Fibroblast of lung (primary cell): ENCODE measurements around the gene SAPCD1. TPM values are rescaled to one million over a fixed set of nuclear protein-coding genes. Genes with fewer than 3 reads are reported as not detected.

Source experiments
- DNase-seq, 2 donors: peaks; one replicate each; pipeline versions ENCODE4 v3.0.0 to v3.0.0-alpha.2; 2010; ENCODE audit warnings: low read depth in 2 of 2
- H2AFZ ChIP-seq: 2 replicates; pipeline ENCODE4 v1.5.1; 2012; ENCODE audit warnings: low read length, control low read depth, inconsistent platforms
- H3K27ac ChIP-seq: 2 replicates; pipeline ENCODE4 v1.5.1; 2011; ENCODE audit warnings: low read length, control low read depth; ENCODE audit not compliant: insufficient read depth
- H3K27me3 ChIP-seq: 2 replicates; pipeline ENCODE4 v1.5.1; 2011; ENCODE audit warnings: mild to moderate bottlenecking, low read length; ENCODE audit not compliant: control insufficient read depth, insufficient read depth
- H3K36me3 ChIP-seq: 2 replicates; pipeline ENCODE4 v1.5.1; 2011; ENCODE audit warnings: low read length; ENCODE audit not compliant: control insufficient read depth, insufficient read depth
- H3K4me1 ChIP-seq: 2 replicates; pipeline ENCODE4 v1.5.1; 2011; ENCODE audit warnings: low read length; ENCODE audit not compliant: control insufficient read depth, insufficient read depth; ENCODE audit errors: extremely low read depth
- H3K4me2 ChIP-seq: 2 replicates; pipeline ENCODE4 v1.5.1; 2011; ENCODE audit warnings: low read length, control low read depth; ENCODE audit not compliant: insufficient read depth; ENCODE audit errors: extremely low read depth
- H3K4me3 ChIP-seq, 4 experiments: fragments of 200-600 bp in 1 of 4; sonication (generic) in 1 of 4; replicated peaks in 1 of 4; 2 replicates each; pipeline ENCODE4 v1.5.1; 2011 to 2016; ENCODE audit warnings: low read length in 4 of 4, low read depth in 3 of 4, mild to moderate bottlenecking in 3 of 4, control low read depth in 2 of 4, inconsistent platforms in 1 of 4, mixed read lengths in 1 of 4; ENCODE audit not compliant: insufficient read depth in 1 of 4; ENCODE audit errors: control extremely low read depth in 1 of 4
- H3K79me2 ChIP-seq: 2 replicates; pipeline ENCODE4 v1.5.1; 2012; ENCODE audit warnings: mild to moderate bottlenecking, low read length, inconsistent platforms; ENCODE audit not compliant: control insufficient read depth, insufficient read depth
- H3K9ac ChIP-seq: 2 replicates; pipeline ENCODE4 v1.5.1; 2011; ENCODE audit warnings: mild to moderate bottlenecking, low read length, control low read depth; ENCODE audit not compliant: insufficient read depth
- H3K9me3 ChIP-seq: 2 replicates; pipeline ENCODE4 v1.5.1; 2012; ENCODE audit warnings: low read depth, low read length; ENCODE audit not compliant: control insufficient read depth, insufficient read depth
- H4K20me1 ChIP-seq: 2 replicates; pipeline ENCODE4 v1.5.1; 2011; ENCODE audit warnings: low read length; ENCODE audit not compliant: control insufficient read depth, insufficient read depth; ENCODE audit errors: extremely low read depth
- CTCF ChIP-seq, 2 donors: IDR thresholded peaks in 1 of 2; conservative IDR thresholded peaks in 1 of 2; 1 replicate in 1 of 2; 2 replicates in 1 of 2; pipeline ENCODE4 v1.5.1; 2011 to 2012; ENCODE audit warnings: low read length in 2 of 2, control low read depth in 1 of 2, inconsistent platforms in 1 of 2, low read depth in 1 of 2, mild to moderate bottlenecking in 1 of 2
- EZH2 ChIP-seq: IDR thresholded peaks from 2 replicates; pipeline ENCODE4 v1.5.1; 2012; ENCODE audit warnings: low read length, control low read depth, mild to moderate bottlenecking; ENCODE audit errors: missing control alignments
- polyA plus RNA-seq, 2 donors: library from polyadenylated mRNA; depleted of rRNA in 1 of 2; stranded (reverse) in 1 of 2; unstranded in 1 of 2; fragments of >200 nt; gene quantifications; 2 replicates each; pipeline ENCODE4 v1.2.1, GENCODE V29; 2011 to 2012; ENCODE audit warnings: missing spikeins in 1 of 2
- total RNA-seq: library from RNA; depleted of rRNA; stranded (reverse); fragments of >200 nt; gene quantifications from 2 replicates; pipeline ENCODE4 v1.2.1, GENCODE V29; 2014

SAPCD1 gene
- total and polyA plus RNA-seq, 2 donors (not counting 1 experiment from before 2014, with no cell fraction given) = 0.50 to 1.3 TPM

DNA sequence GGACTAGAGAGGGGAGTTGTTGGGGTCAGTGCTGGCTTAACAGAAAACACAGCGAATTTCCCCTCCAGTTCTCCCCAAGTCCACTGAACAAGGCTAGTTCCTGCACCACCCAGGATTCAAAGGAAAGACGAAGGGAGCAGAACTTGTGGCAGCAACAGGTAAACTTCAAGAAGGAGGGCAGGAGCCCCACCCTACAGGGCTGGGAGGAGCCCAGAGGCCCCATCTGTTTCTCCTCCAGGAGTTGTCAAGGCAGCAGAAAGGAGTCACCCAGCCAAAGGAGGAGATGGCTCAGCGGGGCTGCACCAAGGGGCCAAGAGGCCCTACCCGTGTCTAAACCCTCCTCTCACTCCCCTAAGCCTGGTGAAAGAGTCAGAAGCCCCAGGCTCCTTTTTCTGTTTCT, 1.7 kb downstream of the SAPCD1 start:
- Histone ChIP-seq H2AFZ (no peak overlapping the region), H3K9me3 (no peaks in the 10 kb centered on the region), H3K4me3 (no peak overlapping the region), H3K9ac (no peak overlapping the region), H4K20me1 (no peaks in the 10 kb centered on the region), H3K79me2 (no peaks in the 10 kb centered on the region), H3K27ac (no peak overlapping the region), H3K27me3 (no peaks in the 10 kb centered on the region), H3K36me3 (peaks cover 4% of the 10 kb centered on the region), H3K4me2 (no peak overlapping the region), H3K4me1 (peaks cover 4% of the 10 kb centered on the region)
- DNase-seq = no peak
- no peak for TF ChIP-seq EZH2
- no peak for TF ChIP-seq CTCF (conservative IDR thresholded peaks at IDR 0.05 in 1 of 2, IDR thresholded peaks at IDR 0.05 in 1 of 2; ENCODE audit: low read depth in 1 of 2, low read length in 2 of 2)

GRCh38 chr6:31765559-31765909, 3.1 kb downstream of the SAPCD1 start:
- H3K4me2 ChIP-seq = no peak overlapping the region
- no peak overlapping the region for H3K4me3 ChIP-seq
- no peaks in the 10 kb centered on the region for H3K27me3 ChIP-seq
- H3K4me1 ChIP-seq = peaks cover 4% of the 10 kb centered on the region
- H3K36me3 ChIP-seq = peaks cover 1% of the 10 kb centered on the region
- H3K9ac ChIP-seq = no peak overlapping the region
- DNase-seq = no peak
- H3K9me3 ChIP-seq = no peaks in the 10 kb centered on the region
- no peak overlapping the region for H2AFZ ChIP-seq
- no peaks in the 10 kb centered on the region for H3K79me2 ChIP-seq
- no peak overlapping the region for H3K27ac ChIP-seq
- H4K20me1 ChIP-seq = no peaks in the 10 kb centered on the region
- TF ChIP-seq EZH2 = no peak

DNA sequence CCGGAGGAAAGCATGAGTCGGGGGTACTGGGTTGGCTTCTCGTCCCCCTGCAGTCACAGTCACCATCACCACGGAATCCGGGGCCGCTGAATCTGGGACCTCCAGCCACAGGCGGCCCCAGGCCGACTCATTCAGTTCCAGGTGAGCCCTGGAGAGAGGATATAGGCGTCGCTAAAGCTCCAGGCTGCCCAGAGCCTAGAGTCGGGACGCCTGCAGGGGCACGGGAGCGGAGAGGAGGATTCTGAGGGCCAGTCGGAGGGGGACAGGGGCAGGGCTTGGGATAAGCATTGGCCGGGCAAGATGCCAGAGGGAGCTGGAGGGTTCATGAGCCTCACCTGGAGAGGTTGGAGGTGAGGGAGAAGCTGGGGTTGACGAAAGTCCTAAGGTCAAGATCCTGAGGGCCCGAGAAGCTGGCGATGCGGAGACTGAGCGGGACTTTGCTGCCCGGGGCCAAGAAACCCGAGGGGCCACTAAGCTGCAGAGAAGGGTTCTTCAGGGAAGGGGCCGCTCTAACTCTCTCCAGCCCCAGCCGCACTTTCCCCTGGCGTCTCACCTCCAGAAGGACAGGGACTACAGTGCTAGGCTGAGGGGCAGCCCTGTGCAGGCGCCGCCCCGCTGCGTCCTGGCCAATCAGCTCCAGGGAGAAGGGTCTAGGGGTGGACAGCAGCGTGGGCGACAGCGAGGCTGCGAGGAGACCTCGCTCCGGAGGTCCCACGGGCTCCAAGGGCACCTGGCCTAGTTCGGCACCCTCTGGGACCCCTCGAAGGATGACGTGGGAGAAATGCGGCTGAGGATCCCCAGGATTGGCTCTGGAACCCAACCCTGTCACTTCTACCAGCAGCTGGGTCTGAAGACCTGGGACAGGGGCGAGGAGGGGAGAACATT, 3.7 kb downstream of the SAPCD1 start:
- no peaks in the 10 kb centered on the region for H4K20me1 ChIP-seq
- peak overlapping the region in 3 of 4 experiments; percentile 6 to 36 (median 28) for H3K4me3 ChIP-seq
- H3K9me3 ChIP-seq = no peaks in the 10 kb centered on the region
- H3K36me3 ChIP-seq = no peaks in the 10 kb centered on the region
- H3K4me1 ChIP-seq = peaks cover 4% of the 10 kb centered on the region
- TF ChIP-seq EZH2 (no peak), CTCF (conservative IDR thresholded peaks at IDR 0.05 in 1 of 2, IDR thresholded peaks at IDR 0.05 in 1 of 2; ENCODE audit: low read depth in 1 of 2, low read length in 2 of 2) (no peak)
- no peak overlapping the region for H3K9ac ChIP-seq
- no peak for DNase-seq
- no peaks in the 10 kb centered on the region for H3K27me3 ChIP-seq
- no peaks in the 10 kb centered on the region for H3K79me2 ChIP-seq
- H2AFZ ChIP-seq = peak overlapping the region; percentile 76
- peak overlapping the region; percentile 73 for H3K4me2 ChIP-seq
- H3K27ac ChIP-seq = no peak overlapping the region
